ENCODE measurements around the gene BCL11B.

BCL11B gene

DNA sequence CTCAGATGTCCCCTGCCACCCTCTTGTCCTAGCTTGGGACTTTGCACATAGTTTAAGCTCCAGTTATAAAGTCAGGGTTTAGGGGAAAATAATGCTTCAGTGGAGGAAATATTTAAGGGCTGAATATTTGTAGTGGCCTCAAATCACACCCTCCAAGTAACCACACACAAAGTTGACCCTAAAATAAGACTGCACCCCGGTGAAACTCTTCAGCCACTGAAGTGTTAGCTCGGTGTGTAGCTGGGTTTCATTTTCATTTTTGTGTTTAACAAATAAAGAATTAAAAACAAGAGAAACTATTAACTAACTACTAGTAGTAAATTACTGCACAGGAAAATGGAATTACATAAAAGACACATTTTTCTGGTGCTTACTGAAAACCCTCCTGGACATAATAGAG, 14.8 kb upstream of the BCL11B start:
- no peak for DNase-seq

- no peak for DNase-seq
These were observed 12.4 kb upstream of the BCL11B start for GRCh38 chr14:99284254-99285004.

DNA sequence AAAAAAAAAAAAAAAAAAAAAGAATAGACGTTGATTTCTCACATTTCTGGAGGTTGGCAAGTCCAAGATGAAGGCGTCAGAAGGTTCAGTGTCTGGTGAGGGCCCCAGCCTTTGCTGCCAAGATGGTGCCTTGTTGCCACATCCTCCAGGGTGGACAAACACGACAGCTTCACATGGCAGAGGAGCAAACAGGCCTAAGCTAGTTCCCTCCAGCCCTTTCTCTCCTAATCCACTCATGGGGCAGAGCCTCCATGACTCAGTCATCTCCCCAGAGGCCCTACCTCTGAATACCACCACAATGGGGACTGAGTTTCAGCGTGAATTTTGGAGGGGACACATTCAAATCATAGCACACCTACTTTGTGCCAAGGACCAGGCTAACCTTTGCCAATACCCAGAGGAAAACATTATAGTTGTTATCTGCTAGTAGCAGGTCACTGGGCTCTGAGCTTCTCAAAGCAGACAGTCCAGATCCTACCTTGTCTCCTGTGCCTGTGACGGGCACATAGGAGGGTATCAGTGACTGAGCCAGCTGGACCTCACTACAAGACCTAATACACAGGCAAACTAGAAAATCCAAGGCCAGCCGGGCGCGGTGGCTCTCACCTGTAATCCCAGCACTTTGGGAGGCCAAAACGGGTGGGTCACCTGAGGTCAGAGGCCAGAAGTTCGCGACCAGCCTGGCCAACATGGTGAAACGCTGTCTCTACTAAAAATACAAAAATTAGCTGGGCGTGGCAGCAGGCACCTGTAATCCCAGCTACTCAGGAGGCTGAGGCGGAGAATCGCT, 10.5 kb upstream of the BCL11B start:
- no peak for DNase-seq

DNA sequence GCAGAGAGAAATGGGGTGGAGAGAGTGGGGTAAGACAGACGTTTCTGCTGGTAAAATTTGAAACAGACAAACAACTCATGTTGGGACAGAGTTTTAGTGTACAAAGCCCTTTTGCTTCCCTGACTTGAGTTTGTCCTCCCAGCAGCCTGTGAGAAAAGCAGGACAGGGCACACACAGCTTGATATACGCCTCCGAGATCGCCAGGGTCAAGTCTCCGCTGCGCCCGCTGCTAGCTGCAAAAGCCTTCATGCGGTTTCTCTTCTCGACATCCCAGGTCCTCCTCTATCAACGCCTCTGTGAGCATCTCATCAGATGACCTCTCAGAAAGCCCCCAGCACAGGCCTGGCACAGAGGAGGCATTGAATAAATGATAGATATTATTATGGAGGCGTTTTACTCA, 9.4 kb upstream of the BCL11B start:
- no peak for DNase-seq

DNA sequence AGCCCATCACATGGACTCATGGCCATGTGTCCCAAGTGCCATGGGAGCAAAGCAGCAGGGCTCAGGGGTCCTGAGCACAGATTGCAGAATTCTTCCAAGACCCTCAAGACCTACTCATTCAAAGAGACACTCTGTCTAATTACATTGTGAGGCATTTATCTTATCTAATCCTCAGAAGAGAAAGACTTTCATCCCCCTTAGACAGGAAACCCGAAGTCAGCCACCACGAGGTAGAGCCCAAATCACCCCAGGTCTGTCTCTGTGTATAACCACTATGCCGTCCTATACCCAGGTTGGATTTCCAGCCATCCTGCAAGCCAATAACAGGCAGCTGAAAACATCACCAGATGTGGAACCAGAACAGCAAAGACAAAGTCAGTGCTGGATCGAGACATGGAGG, 8.9 kb upstream of the BCL11B start:
- DNase-seq = no peak

DNA sequence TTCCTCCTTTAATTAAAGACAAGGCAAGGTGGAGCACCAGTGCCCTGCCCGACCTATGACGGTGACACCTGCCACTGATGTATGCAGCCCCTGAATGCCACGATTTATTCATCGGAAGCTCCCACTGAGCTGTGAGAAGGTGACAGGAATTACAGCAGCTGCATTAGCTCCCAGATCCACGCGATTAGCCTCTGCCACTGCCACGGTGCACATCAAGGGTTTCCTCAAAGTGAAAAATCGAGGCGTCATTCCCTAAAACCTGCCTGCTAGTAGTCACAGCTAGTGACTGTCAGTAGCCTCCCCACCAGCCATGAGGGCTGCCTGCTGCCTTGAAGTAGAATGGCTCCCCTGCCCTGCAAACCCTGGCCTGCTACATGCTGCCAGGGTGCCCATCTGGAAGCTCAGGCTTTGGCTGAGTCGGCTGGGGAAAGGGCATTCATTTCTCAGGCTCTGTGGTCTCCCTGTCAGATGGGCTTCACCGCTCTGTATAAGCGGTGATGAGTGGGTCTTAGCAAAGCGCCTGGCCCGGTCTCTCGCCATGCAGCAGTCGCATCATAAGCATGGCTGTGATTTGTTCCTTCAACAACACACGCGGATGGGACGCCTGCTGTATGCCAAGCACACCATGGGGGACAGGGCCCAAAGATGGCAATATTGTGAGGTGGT, 8.2 kb upstream of the BCL11B start:
- DNase-seq = no peak

DNA sequence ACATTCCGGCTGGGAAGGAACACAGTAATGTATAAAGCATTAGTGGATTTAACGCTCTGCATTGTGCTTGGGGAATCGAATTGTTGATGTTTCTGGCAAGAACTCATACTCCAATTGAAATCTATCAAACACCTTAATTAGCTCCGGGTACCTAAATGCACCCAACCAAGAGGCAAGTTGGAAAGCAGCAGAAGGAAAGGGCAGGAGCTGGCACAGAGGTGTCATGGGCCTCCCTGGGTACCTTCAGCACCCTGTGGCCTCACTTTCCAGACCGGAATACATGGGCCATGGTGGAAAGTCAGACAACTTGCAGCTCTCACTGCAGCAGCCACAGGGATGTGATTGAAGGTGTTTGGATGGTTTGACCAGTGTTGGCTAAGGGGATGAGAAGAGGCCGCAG, 6.8 kb upstream of the BCL11B start:
- DNase-seq = no peak

- DNase-seq = no peak
These were observed 5.5 kb upstream of the BCL11B start for GRCh38 chr14:99277530-99277929.

DNA sequence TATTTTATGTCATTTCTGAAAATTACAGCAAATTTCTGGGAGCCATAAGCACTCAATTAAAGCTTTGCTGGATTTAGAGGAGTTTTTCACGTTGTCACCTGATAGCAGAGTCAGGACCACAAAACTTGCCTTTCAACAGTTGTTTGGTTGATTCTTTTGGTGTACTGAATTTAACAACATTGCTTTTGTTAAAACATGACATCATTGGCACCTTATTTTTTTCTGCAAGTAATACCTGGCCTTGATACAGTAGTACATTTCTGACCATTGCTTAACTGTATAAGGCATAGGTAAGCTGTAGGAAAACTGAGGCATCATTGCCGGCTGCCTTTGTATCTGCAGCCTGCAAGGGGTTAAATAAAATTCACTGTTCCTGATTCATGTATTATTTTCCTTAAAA, 4.5 kb upstream of the BCL11B start:
- DNase-seq = no peak

- no peak for DNase-seq
These were observed 3.2 kb upstream of the BCL11B start for GRCh38 chr14:99275222-99275584.

GRCh38 chr14:99274346-99275221, 2.6 kb upstream of the BCL11B start:
- peak; percentile 88 for DNase-seq

DNA sequence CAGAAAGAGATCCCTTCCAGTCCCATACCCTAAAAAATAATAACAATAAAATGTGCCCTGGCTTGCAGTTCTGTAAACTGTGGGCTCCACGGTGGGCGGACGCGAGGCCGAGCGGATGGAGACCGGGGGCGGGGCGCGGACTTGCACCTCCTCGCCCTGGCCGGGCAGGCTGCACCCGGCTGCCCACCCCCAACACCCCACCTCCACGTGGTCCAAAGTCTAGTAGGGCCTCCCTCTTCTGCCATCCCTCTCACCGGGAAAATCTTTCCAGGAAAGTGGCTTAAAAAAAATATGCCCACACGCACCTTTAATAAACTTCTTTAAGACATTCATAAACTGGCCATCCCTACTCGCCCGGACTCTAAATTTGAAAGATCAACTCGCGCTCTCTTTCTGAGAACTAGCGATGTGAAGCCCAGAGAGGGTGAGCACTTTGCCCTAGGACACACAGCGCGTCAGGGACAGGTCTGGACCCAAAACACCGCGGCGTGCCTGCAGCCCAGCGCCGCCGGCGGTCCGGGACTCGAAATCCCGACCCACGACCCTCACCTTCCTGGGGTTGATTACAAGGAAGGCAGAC, 1.9 kb upstream of the BCL11B start:
- no peak for DNase-seq

GRCh38 chr14:99272899-99273765, 1.1 kb upstream of the BCL11B start:
- peak; percentile 44 for DNase-seq

GRCh38 chr14:99272632-99272898, 568 bp upstream of the BCL11B start:
- no peak for DNase-seq

- DNase-seq = no peak
These were observed 616 bp downstream of the BCL11B start for GRCh38 chr14:99271221-99271941.

- DNase-seq = peak; percentile 39
These were observed 1.4 kb downstream of the BCL11B start for GRCh38 chr14:99270458-99271220.

DNA sequence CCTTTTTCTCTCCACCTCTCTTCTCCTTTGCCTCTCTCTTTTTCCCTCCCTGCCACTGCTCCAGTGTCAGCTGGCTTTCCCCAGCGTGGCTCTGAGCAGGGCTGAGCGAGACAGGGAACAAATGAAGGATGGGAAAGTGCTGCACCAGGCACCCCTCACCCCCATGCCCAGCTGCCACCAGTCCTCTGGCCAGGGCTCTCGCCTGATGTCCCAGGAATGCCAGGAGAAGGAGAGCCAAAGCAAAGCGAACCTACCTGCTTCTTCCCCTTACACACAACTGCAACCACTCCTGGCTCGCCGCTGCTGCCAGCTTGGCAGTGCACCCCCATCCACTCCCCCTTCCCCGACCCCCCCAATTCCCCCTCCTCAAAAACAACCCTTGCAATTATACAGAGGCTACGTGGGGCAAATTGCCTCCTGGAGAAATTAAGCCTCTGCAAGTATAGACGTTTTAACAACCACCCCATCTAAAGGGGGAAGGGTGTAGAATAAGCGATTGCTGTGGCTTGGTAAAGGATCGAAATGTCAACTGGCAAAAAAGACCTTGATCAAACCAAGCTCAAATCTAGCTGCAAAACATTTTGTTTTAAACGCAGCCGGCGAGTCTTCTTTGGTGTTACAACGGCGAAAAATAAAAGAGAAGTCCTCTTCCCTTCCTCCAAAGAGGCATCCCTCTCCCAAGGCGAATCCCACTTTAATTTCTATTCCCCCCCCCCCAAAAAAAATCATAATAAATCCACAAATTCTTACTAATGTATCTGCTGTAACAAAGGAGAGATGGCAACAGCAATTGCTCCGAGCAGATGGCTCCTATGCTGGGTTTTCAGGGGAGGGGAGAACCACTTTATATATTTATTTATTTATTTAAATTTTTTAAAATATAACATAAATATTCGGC, 2.9 kb downstream of the BCL11B start:
- peak; percentile 86 for DNase-seq

- peak; percentile 86 for DNase-seq
These were observed 3.9 kb downstream of the BCL11B start for GRCh38 chr14:99267837-99268781.
